HL-60 (cell line): ENCODE measurements around the gene PATE1.

Experiments
- CTCF ChIP-seq: IDR thresholded peaks from one replicate; pipeline ENCODE4 v1.5.1; 2011; ENCODE audit warnings: low read length, control low read depth, inconsistent platforms; ENCODE audit not compliant: insufficient read depth
- GABPA ChIP-seq: IDR thresholded peaks from 2 replicates; pipeline ENCODE4 v1.6.1; 2012; ENCODE audit warnings: low read depth
- REST ChIP-seq: IDR thresholded peaks from 2 replicates; pipeline ENCODE4 v1.6.1; 2012; ENCODE audit warnings: low read depth; ENCODE audit not compliant: insufficient replicate concordance

DNA sequence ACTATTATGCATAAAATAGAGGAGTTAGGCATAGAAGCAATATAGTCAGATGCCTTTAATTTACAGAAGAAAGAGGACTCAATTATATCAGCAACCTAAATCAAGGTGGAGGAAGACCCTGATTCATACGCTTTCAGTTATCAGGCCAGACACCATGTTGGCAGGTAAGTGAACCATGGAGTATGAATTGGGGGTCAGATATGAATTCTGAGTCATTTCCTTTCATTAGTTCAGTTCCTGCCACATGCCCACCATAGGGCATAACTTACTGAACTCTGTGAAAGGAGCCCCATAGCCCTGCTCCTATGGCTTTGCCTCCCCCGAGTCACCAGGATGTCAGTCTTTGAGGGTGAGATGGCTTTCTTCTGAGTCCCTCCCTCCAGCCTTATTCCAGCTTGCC lies 17.4 kb downstream of the PATE1 start:
- TF ChIP-seq CTCF (no peak), REST (no peak), GABPA (no peak)
